Measurements from ENCODE around the gene FLVCR1.
"Not testable (repeated sequence)": the region's sequence is repeated elsewhere in the genome, so short reads cannot be mapped to it uniquely, and the experiment has no call there.

FLVCR1 gene

GRCh38 chr1:212860713-212861581 is 2.9 kb downstream of the FLVCR1 start:
- no peak for DNase-seq

- no peak for DNase-seq
These were observed 4.1 kb downstream of the FLVCR1 start for GRCh38 chr1:212862111-212862690.

- DNase-seq: not testable (repeated sequence)
These were observed 5.3 kb downstream of the FLVCR1 start for GRCh38 chr1:212863345-212863744.

GRCh38 chr1:212864201-212864600 is 6.1 kb downstream of the FLVCR1 start:
- DNase-seq: no peak

- DNase-seq: no peak
These were observed 9.1 kb downstream of the FLVCR1 start for GRCh38 chr1:212867192-212867591.

- DNase-seq: no peak
These were observed 13.9 kb downstream of the FLVCR1 start for GRCh38 chr1:212871976-212872375.

GRCh38 chr1:212873518-212873917 is 15.4 kb downstream of the FLVCR1 start:
- DNase-seq: no peak

GRCh38 chr1:212878418-212878817 is 20.3 kb downstream of the FLVCR1 start:
- DNase-seq: no peak

GRCh38 chr1:212879947-212880690 is 22.0 kb downstream of the FLVCR1 start:
- DNase-seq: no peak

GRCh38 chr1:212884592-212884991 is 26.5 kb downstream of the FLVCR1 start:
- DNase-seq: no peak

- no peak for DNase-seq
These were observed 34.0 kb downstream of the FLVCR1 start for GRCh38 chr1:212892108-212892507.

- no peak for DNase-seq
These were observed 41.8 kb downstream of the FLVCR1 start for GRCh38 chr1:212899845-212900244.

- no peak for DNase-seq
These were observed 43.2 kb downstream of the FLVCR1 start for GRCh38 chr1:212901290-212901689.

GRCh38 chr1:212902054-212902453 is 44.0 kb downstream of the FLVCR1 start:
- DNase-seq: no peak

- DNase-seq: no peak
These were observed 45.6 kb downstream of the FLVCR1 start for GRCh38 chr1:212903664-212904063.

GRCh38 chr1:212908071-212908470 is 50.0 kb downstream of the FLVCR1 start:
- not testable (repeated sequence) for DNase-seq

GRCh38 chr1:212908971-212909370 is 50.9 kb downstream of the FLVCR1 start:
- DNase-seq: no peak

GRCh38 chr1:212909652-212910063 is 51.6 kb downstream of the FLVCR1 start:
- DNase-seq: no peak

- not testable (repeated sequence) for DNase-seq
These were observed 52.1 kb downstream of the FLVCR1 start for GRCh38 chr1:212910213-212910612.

- not testable (repeated sequence) for DNase-seq
These were observed 55.6 kb downstream of the FLVCR1 start for GRCh38 chr1:212913638-212914037.

GRCh38 chr1:212914110-212914509 is 56.0 kb downstream of the FLVCR1 start:
- DNase-seq: not testable (repeated sequence)

GRCh38 chr1:212914789-212915188 is 56.7 kb downstream of the FLVCR1 start:
- DNase-seq: no peak

- no peak for DNase-seq
These were observed 57.4 kb downstream of the FLVCR1 start for GRCh38 chr1:212915245-212916091.

Measured in activated CD4-positive, CD25-positive, alpha-beta regulatory T cell (primary cell).